Loucy (cell line): ENCODE data around the gene ABCA8.

Source experiments
- EZH2phosphoT487 ChIP-seq: fragments of 200-600 bp; IDR thresholded peaks from 2 replicates; pipeline ENCODE4 v1.6.1; 2018; ENCODE audit warnings: antibody characterized with exemption, mild to moderate bottlenecking, moderate library complexity, borderline replicate concordance
- TF ChIP-seq, protein P1 (sequence below): fragments of 200-600 bp; sonication (generic); conservative IDR thresholded peaks from 2 replicates; pipeline ENCODE4 v1.5.1; 2014; ENCODE audit warnings: mild to moderate bottlenecking, antibody characterized with exemption, low read length

DNA sequence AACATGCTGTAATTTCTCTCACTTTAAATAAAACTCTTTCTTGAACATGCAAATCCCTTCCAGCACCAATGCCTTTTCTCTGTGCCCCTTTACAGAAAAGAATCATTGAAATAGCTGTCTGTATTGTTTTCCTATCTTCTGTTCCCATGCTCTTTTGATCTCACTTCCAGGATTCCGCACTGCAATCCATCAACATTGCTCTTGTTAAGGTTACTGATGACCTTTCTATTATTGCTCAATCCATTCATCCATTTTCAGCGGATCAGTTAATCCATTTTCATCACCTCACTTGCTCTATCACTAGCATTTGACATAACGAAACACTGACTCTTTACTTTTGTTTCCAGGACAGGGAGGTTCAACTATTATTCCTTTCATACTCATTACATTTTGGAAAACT, 130.5 kb downstream of the ABCA8 start:
- TF ChIP-seq, protein P1, sequence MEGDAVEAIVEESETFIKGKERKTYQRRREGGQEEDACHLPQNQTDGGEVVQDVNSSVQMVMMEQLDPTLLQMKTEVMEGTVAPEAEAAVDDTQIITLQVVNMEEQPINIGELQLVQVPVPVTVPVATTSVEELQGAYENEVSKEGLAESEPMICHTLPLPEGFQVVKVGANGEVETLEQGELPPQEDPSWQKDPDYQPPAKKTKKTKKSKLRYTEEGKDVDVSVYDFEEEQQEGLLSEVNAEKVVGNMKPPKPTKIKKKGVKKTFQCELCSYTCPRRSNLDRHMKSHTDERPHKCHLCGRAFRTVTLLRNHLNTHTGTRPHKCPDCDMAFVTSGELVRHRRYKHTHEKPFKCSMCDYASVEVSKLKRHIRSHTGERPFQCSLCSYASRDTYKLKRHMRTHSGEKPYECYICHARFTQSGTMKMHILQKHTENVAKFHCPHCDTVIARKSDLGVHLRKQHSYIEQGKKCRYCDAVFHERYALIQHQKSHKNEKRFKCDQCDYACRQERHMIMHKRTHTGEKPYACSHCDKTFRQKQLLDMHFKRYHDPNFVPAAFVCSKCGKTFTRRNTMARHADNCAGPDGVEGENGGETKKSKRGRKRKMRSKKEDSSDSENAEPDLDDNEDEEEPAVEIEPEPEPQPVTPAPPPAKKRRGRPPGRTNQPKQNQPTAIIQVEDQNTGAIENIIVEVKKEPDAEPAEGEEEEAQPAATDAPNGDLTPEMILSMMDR: no peak
- TF ChIP-seq EZH2phosphoT487: no peak
